ENCODE results near the gene AAMP. TPM values are rescaled to one million over a fixed set of nuclear protein-coding genes. Genes with fewer than 3 reads are reported as not detected.
A peak's percentile ranks its signal among the peaks of the same experiment; 100 is the strongest.
"Not testable (repeated sequence)": the region's sequence is repeated elsewhere in the genome, so short reads cannot be mapped to it uniquely, and the experiment has no call there.

AAMP gene
- polyA plus RNA-seq, 5 donors, result 92.3 to 121 (median 112) TPM

DNA sequence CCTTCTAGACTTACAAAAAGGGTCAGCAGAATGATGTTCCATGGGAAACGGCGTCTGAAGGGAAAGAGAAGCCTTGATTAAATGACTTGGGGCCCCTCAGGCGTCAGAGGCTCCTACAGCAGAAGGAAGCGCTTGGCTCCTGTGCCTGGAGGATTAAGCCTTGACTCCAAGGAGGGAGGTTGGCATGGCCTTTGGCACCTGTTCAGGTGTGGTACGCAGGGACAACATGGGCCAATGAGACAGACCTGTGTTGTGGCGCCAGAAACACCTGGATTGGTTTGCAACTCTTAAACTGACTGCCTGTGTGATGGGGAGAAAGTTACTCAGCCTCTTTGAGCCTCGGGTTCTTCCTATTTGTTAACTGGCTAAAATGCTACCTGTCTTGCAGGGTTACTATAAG lies 8.0 kb upstream of the AAMP start:
- DNase-seq, result no peak

DNA sequence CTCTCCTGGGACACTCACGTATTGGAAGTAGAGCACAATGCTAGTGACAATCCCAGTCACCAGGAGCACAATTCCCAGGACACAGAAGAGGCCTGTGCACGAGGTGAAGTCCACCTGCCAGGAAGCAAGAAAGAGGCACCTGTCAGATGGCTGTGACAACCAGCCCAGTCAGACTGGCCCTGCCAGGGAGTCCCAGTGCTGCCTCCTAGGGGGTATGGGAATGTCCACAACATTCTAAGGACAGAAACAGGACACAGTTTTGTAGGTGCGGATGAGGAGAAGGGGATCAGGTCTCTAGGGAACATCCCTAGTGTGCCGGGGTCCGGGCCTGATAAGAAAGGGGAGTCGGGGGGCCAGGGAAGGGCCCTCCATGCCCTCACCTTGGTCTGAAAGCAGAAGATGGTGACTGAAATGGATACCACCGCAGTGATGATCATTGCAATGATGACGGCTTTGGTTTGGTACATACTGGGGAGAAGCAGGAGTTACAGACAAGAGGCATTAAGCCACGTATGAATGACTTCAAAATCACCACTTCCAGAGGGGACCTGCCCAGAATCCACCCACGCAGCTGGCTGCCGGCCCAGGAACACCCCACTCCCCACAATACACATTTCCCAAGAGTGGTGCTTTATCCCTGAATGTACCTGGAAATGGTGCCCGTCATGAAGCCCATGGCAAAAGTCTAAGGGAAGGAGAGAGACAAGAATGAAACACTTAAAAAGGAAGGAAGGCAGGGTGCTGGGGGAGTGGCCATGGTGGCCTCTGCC lies 7.2 kb upstream of the AAMP start:
- DNase-seq, result no peak

- no peak for DNase-seq
These were observed 5.6 kb upstream of the AAMP start for GRCh38 chr2:218275371-218276072.

DNA sequence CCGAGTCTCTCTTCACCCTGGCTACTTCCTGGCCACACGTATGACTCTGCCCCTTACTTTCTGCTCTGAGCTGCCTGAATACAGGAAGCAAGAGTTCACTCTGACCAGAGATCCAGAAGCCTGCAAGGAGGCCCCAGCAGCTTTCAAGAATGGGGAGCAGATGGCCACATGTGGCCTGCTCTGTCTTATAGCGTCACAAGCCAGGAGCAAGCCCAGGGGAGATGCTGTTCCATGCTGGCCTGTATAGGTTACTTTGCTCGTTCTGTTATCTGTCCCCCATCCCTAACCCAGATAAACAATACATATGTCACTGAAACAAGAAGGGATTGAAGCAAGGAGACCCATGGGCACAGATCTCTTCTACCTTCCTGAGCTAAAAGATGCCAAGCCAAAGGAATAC lies 4.6 kb upstream of the AAMP start:
- no peak for DNase-seq

GRCh38 chr2:218273908-218274249 lies 3.9 kb upstream of the AAMP start:
- DNase-seq, result no peak

GRCh38 chr2:218273214-218273907 lies 3.4 kb upstream of the AAMP start:
- DNase-seq, result not testable (repeated sequence)

DNA sequence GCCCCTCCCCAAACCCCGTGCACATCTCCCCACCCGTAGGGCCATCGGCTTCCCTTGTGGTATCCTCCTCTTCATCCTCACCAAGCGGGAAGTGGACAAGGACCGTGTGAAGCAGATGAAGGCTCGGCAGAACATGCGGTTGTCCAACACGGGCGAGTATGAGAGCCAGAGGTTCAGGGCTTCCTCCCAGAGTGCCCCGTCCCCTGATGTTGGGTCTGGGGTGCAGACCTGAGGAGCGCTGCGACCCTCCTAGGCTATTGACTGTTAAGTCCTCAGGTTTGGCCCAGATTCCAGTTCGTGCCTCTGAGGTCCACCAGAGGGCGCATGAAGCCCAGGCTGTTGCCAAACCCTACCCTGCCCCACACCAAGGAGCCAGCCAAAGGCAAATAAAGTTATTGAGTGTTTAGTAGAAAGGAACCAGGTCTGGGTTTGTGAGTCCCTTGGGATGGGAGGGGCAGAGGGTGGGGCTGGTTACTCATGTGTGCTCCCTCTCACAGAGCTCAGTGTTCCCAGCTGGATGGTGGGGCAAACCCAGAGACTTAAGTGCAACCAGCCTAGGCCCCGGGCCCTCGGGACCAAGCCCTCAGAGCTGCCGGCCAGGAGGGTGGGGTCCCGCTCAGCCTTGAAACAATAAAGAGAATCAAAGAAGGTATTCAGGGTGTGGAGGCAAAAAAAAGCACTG lies 2.7 kb upstream of the AAMP start:
- peak; percentile 66 to 79 for DNase-seq

DNA sequence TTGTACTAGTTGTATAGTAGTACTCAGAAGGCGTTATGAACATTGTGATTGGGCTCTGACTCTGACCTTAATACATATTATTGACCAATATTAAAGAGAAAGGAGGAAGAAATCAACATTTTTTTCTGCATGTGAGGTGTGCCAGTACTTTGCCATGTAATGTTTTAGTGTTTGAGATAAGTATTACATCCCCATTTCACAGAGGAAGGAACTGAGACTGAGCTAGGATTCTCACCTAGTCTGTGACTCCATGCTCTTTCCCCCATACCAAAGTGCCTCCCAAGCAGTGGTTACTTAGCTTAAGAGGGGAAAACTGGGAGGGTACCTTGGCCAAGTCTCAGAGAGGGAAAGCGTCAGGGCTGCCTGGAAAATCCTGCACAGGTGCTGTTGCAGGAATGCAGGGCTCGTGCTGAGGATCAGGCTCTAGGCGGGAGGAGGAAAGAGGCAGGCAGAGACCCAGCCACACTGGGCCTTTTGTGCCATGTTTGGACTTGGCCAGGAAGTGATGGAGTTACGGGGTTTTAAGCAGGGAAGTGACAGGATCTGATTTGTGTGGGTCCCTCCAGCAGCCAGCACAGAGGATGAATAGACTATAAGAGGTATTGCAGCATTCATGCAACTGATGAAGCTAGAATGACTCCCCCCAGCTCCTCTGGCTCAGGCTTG lies 2.1 kb upstream of the AAMP start:
- no peak for DNase-seq

GRCh38 chr2:218271487-218271797 lies 1.5 kb upstream of the AAMP start:
- DNase-seq, result no peak

- DNase-seq, result no peak
These were observed 967 bp upstream of the AAMP start for GRCh38 chr2:218270721-218271486.

DNA sequence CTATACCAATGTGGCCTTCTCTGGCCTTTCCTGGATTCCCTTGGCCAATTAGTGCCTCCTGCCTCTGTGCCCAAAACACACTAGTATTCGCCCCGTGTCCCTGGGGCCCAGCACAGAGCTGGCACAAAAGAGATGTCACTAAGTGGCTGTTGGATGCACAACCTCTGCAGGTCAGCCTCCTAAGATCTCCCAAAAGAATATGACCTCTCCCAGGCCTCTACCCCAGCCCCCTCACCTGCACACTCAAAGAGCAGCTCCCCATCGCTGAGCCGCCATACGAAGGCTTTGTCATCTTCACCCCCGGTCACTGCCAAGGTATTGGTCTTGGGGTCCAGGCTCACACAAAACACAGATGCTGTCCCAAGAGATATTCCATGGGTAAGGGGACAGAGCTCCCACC lies 2.7 kb downstream of the AAMP start:
- no peak for DNase-seq

DNA sequence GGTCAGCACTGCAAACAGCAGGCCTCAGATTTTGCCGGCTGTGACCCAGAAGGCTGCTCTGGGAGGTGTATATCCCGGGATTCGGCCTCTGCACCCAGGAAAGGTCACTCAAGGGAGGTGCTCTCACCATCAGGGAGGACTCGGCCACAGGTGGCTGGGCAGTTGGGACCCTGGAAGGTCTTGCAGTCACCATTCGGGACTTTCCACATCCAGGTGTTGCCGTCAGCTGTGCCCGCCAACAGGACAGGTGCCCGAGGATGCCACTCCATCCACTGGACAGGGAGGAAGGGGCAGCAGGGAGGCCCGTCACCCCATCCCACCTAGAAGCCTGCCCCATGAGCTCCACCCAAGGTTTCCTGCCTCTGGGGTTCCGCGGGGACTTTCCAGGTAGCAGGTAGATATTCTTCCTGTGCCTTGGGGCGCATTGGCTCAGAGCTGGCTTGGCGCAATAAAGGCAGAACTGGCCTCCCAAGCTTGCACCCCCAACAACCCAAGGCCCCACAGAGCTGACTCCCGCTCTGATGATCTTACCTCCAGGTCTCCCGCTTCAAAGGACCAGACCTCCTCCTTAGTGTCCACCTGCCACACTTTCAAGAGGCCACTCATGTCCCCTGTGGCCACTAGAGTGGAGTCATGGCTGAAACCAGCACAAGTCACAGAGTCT lies 3.5 kb downstream of the AAMP start:
- DNase-seq, result no peak

DNA sequence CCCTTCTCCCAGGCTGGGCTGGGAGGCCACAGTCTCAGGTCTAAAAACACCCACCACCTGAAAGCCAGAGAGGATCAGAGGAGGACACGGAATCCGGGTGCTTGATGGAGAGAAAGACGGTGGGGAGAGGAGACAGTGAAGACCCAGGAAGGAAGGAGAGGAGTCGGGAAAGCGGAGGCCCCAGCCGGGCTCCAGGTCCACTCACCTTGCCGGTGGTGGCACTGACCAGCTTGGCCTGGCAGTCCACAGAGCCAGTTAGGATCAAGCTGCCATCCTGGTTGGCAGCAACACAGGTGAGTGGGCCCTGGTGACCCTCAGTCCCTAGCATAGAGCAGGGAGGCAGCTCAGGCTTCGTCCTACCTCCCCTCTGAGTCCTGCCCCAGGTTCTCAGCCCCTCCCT lies 4.3 kb downstream of the AAMP start:
- DNase-seq, result no peak

GRCh38 chr2:218264773-218265561 lies 5.0 kb downstream of the AAMP start:
- no peak for DNase-seq

- no peak for DNase-seq
These were observed 5.9 kb downstream of the AAMP start for GRCh38 chr2:218263817-218264641.

DNA sequence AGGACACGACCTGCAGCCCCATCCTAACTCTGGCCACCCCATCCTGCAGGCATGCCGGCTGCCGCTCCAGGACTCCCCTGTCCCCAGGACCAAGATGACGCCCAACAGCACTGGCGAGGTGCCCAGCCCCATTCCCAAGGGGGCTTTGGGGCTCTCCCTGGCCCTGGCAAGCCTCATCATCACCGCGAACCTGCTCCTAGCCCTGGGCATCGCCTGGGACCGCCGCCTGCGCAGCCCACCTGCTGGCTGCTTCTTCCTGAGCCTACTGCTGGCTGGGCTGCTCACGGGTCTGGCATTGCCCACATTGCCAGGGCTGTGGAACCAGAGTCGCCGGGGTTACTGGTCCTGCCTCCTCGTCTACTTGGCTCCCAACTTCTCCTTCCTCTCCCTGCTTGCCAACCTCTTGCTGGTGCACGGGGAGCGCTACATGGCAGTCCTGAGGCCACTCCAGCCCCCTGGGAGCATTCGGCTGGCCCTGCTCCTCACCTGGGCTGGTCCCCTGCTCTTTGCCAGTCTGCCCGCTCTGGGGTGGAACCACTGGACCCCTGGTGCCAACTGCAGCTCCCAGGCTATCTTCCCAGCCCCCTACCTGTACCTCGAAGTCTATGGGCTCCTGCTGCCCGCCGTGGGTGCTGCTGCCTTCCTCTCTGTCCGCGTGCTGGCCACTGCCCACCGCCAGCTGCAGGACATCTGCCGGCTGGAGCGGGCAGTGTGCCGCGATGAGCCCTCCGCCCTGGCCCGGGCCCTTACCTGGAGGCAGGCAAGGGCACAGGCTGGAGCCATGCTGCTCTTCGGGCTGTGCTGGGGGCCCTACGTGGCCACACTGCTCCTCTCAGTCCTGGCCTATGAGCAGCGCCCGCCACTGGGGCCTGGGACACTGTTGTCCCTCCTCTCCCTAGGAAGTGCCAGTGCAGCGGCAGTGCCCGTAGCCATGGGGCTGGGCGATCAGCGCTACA lies 7.0 kb downstream of the AAMP start:
- no peak for DNase-seq

DNA sequence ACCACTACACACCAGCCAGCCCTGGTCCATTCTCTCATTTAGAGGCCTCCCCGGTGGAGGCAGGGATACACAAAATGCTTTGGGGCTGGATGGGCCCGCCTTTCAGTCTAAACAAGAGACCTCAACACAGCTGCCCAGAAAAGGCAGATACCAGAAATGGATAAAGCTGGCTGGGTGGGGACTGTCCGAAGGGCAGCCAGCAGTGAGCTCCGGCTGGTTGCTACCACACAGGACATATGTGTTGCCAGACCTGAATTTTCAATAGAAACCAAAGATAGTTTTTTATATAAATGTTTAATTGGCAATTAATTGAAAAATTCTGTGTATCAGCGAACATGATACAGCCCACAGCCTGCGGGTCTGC lies 7.7 kb downstream of the AAMP start:
- no peak for DNase-seq
